Frontal cortex (tissue), 4 donors: ENCODE results near the gene RAB43. TPM values are rescaled to one million over a fixed set of nuclear protein-coding genes. Genes with fewer than 3 reads are reported as not detected.
"Not testable (repeated sequence)": the region's sequence is repeated elsewhere in the genome, so short reads cannot be mapped to it uniquely, and the experiment has no call there.

ENCODE experiments used
- DNase-seq, 2 donors: peaks; one replicate each; pipeline ENCODE4 v3.0.0; 2012; ENCODE audit warnings: low spot score in 2 of 2
- FAIRE-seq: peaks from 2 replicates; lab custom pipeline; 2012; peaks lifted over from hg19 to GRCh38; lab: Jason Lieb, UNC
- total RNA-seq: library from RNA; depleted of rRNA; stranded (reverse); fragments of >200 nt; gene quantifications from one replicate; pipeline ENCODE4 v1.2.3, GENCODE V29; 2014
- donor health status: control.
- donor health status: control.
- donor health status: control.

RAB43 gene
- 2.0 TPM for total RNA-seq

- DNase-seq, result peak; percentile 92 to 96
- FAIRE-seq, result no peak
Measured at GRCh38 chr3:129121792-129122411, at the start of gene RAB43. TSS of gene RAB43 (minus strand) at chr3:129121804. CDS start at chr3:129121489, 315 bp downstream.

- no peak for FAIRE-seq
Measured at GRCh38 chr3:129166579-129167332, 45.2 kb upstream of the RAB43 start.

GRCh38 chr3:129165594-129165993 is 44.0 kb upstream of the RAB43 start:
- DNase-seq, FAIRE-seq: not testable (repeated sequence)

More at GRCh38 chr3:129166579-129167332, 45.2 kb upstream of the RAB43 start:
- no peak for DNase-seq

GRCh38 chr3:129164500-129164899 is 42.9 kb upstream of the RAB43 start:
- DNase-seq (no peak), FAIRE-seq (no peak)

- DNase-seq (no peak), FAIRE-seq (no peak)
Measured at GRCh38 chr3:129162729-129163579, 41.4 kb upstream of the RAB43 start.

- no peak for FAIRE-seq
- no peak for DNase-seq
Measured at GRCh38 chr3:129161860-129162271, 40.3 kb upstream of the RAB43 start.

- FAIRE-seq (no peak), DNase-seq (peak; percentile 83 to 90)
Measured at GRCh38 chr3:129160891-129161859, 39.6 kb upstream of the RAB43 start, which contains the start of gene ISY1. TSS of gene ISY1 (minus strand) at chr3:129161063. CDS start at chr3:129160975, 88 bp downstream.

GRCh38 chr3:129144786-129145185 is 23.2 kb upstream of the RAB43 start:
- FAIRE-seq, result no peak
- no peak for DNase-seq

GRCh38 chr3:129141011-129141410 is 19.4 kb upstream of the RAB43 start:
- FAIRE-seq, DNase-seq: not testable (repeated sequence)

GRCh38 chr3:129139911-129140310 is 18.3 kb upstream of the RAB43 start:
- DNase-seq (no peak), FAIRE-seq (no peak)

- FAIRE-seq, result not testable (repeated sequence)
Measured at GRCh38 chr3:129136275-129136674, 14.7 kb upstream of the RAB43 start.

GRCh38 chr3:129132097-129132866 is 10.7 kb upstream of the RAB43 start:
- FAIRE-seq (no peak), DNase-seq (no peak)

More at GRCh38 chr3:129136275-129136674, 14.7 kb upstream of the RAB43 start:
- not testable (repeated sequence) for DNase-seq

GRCh38 chr3:129131465-129132088 is 10.0 kb upstream of the RAB43 start:
- FAIRE-seq, result no peak
- no peak for DNase-seq

- FAIRE-seq (no peak), DNase-seq (no peak)
Measured at GRCh38 chr3:129130291-129130813, 8.7 kb upstream of the RAB43 start.

- FAIRE-seq, result no peak
Measured at GRCh38 chr3:129128357-129129155, 7.0 kb upstream of the RAB43 start.

GRCh38 chr3:129126726-129127280 is 5.2 kb upstream of the RAB43 start:
- FAIRE-seq (no peak), DNase-seq (no peak)

More at GRCh38 chr3:129128357-129129155, 7.0 kb upstream of the RAB43 start:
- DNase-seq, result no peak
